CD4-positive, alpha-beta T cell treated with Interleukin-4 for 1 hour (primary cell): ENCODE measurements around the gene GRID1.

Experiments used
- DNase-seq, 2 donors: peaks; one replicate each; pipeline ENCODE4 v3.0.0-alpha.2; 2020 to 2022

Gene GRID1

DNA sequence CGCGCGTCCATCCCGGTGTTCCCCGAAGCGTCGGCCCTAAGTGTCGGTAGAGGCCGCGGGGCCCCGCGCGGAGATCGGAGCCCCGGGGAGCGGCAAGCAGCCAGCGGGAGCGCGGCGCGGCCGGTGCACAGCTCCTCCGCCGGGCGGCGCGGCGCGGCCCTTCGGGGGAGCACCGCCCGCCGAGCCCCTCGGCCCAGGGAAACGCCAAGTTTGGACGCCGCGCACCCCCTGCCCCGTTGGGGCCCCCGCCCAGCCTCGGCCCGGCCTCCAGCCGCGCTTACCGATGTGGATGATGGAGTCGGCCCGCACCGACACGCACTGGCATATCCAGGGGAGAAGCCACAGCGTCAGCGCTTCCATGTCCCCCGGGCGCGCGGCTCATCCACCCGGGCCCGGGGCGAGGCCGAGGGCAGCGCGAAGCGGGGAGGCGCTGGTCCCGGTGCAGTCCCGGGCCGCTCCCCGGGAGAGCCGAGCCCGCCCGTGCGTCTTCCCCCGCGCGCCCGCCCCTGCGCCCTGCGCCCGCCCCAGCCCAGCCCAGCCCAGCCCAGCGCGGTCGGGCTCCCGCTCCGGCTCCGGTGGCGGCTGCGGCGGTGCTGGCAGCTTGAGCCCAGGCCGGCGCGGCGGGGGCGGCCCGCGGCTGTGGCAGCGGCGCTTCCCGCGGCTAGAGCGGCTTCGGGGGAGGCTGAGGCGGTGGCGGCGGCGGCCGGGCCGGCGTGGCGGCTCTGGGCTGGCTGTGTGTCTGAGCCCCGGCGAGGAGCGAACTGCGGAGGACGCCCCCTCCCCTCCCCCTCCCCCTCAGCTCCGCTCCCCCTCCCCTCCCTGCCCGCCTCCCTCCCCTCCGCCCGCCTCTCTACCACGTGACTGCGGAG lies at the start of gene GRID1:
Gene GRID1, minus strand, starts transcription at position 763 of the 869 bp plus-strand sequence.
- DNase-seq, result peak in 1 of 2 donors; percentile 6

DNA sequence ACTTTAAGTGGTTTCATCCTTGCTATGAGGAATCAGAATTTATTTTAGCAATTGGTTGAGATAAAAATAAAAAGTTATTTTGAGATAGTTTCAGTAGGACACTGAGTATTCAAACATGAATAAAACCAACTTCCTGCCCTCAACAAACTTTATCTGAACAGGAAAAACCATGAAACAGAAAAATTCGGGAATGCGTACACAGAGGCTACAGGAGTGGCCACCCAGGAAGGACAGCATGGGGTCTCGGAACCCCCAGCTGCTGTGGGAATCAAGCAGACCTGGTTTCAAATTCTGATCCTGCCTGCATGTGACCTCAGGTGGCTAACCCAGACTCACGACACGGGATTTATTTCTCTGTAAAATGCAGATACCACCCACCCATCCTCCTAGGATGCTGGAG lies 49.0 kb upstream of the GRID1 start:
- DNase-seq, result no peak

DNA sequence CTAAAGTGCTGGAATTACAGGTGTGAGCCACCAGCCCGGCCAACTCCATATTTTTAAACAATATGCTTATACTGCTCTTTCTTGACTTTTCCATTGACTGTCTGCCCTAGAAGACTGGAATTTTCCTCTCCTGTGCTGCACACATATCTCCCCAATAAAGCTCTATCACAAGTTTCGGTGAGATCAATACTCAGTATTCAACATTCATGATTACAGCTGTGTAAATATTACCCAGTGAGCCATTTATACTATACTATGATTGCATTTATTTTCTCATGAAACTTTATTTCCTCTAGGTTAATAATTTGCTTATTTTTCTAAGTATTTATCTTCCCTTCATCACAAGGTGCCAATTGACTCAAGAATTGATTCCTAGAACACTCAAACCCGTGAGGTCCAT lies 48.5 kb upstream of the GRID1 start:
- DNase-seq, result no peak

DNA sequence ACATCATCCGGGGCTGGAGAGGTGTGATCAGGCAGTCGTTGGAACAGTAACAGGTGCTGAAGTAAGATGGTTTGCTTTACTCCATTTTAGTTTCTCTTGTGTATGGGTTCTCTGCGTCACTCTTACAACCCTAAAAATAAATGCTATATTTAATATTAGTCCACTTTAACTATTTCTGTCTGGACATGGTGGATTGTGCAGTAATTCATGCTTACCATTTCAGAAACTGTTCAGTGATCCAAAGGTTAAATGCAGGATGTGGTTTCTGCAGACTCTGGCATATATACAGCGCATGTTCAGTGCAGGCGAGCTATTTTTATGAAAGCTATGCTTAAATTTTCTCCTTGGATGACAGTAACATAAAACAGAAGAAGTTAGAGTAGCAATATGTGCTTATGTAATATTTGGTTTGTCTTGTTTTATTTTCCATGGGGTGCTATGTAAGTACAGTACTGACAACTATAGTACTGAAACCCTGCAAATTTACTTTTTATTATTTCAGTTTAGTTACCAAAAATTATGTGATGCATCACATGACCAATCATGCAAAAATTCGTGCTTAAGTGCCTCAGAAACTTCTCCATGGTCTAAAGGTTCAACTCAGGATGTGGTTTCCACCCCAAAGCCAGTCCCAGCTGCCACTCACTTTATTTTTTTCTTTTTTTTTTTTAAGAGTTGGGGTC lies 46.6 kb upstream of the GRID1 start:
- DNase-seq, result peak in 1 of 2 donors; percentile 40

DNA sequence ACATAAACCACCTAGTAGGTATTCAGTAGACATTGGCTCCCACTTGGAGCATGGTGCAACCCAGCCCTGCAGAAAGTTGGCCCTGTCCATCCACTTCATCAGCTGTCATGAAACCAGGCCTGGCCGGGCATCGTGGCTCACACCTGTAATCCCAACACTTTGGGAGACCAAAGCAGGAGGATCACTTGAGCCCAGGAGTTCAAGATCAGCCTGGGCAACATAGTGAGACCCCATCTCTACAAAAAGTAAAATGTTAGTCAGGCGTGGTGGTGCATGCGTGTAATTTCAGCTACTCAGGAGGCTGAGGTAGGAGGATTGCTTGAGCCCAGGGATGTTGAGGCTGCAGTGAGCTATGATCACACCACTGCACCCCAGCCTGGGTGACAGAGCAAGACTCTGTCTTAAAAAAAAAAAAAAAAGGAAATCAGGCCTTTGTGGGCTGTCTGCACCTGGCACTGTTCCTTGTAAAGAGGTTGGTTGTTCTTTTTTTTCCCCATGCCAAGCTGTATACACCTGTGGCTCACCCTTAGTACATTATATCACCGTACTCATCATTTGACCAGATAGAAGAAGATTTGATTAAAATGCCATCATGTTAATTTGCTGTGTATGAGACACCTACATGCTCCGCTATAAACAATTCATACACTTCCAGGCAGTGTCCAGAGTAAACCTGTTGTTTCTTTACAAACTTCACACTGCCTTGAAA lies 45.4 kb upstream of the GRID1 start:
- no peak for DNase-seq

DNA sequence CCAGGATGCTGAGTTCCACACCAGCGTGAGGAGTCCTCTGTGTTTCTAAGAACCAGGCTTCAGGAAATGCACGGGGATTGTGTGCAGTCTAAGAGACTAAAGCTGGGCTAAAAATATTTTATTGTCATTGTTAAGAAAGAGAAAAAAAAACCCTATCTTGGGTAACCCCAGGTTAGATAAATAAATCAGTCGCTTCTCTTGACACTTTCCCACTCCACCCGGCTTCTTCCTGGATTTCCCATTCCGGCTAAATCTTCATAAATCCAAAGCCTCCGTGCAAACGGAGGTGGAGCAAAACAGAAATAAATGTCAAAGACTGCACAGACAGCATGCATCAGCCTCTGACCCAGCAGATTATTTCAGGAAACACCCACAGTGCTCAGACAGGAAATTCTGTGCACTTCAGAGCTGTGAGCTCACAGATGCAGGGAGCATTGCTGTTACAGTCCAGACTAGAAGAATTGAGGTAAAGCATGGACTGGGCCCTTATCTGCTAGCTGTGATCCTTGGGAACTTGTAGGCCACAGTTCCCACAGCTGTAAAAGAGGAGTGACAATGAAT lies 44.8 kb upstream of the GRID1 start:
- peak in 1 of 2 donors; percentile 22 for DNase-seq

DNA sequence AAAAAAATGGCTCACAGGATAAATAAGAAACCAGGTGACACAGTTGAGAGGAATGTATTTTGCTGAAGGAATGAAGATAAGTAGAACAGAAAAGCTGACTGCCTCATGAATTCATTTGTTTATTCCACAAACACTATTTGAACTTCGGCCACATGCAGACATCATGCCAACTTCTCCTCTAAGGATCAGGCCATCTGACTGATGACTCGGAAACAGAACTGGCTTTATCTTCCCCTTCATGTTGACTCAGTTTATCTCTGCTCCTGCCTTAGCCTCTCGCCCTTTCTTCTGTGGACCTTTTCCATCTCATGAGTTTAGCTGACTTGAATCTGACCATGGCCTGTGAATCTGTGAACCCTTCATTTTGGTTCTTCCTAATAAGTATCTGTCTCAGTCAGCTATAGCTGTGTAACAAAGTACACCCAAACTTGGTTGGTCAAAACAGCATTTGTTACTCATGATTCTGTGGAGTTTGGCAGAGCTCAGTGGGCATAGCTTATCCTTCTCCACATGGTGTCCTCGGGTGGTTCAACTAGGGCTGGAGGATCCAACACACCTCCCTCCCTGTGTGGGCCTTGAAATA lies 44.0 kb upstream of the GRID1 start:
- no peak for DNase-seq

DNA sequence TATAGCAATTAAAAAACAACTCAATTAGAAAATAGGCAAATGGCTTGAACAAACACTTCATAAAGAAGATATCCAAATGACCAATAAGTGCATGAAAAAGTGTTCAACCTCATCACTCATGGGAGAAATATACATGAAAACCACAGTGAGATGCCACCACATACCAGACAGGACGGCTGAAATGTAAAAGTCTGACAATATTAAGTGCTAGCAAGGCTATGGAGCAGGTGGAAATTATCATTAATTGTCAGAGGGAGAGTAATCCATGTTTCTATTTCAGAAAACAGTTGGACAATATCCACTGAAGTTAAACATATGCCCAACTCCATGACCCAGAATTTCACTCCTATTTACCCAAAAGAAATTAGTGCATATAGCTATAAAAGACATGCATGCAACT lies 42.6 kb upstream of the GRID1 start:
- no peak for DNase-seq

DNA sequence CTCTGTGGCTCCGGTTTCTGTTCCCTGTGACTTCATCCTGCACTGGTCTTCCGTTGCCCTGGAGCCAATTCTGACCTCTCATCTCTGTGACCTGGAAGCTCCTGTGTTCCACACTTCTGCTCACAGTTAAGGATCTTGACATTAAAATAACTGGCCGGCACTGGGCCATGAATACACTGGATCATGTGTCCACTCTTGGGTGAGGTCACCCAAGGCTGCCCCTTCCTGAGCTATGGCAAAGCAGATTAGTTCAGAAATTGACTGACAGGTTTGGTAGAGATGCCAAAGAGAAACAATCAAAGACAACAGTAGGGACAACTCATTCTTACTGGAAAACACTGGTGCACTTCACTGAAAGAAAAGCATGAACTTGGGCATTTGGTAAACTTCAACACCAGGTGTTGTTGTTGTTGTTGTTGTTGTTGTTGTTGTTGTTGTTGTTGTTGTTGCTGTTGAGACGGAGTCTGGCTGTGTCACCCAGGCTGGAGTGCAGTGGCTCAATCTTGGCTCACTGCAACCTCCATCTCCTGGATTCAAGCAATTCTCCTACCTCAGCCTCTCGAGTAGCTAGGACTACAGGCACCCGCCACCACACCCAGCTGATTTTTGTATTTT lies 36.7 kb upstream of the GRID1 start:
- DNase-seq, result no peak

DNA sequence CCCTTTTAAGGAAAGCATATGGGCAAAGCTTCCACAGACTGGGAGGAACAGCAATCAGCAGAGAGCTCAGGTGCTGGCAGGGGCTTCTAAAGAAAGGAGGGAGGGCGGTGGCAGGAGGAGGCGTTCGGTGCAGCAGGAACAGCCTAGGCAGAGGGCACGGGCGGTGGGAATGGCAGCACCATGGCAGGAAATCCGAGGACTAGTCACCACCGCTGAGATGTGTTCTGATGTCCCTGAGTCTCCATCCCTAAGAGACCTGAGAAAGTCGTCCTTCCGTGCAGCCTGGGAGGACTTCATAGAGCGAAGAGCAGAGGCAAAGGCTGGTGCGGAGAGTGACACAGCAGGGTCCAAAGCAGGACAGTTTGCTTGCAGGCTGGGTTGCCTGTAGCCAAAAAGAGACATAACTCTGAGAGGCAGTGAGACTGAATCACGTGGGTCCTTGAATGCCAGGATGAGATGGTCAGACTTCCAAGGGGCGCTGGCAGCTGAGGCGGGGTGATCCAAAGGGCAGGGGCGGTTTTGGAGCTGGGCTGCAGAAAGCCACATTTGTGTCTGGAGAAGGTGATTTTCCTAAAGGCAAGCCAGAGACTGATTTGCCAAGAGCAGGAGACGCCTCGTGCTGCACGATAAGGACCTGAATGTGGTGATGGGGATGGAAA lies 35.8 kb upstream of the GRID1 start:
- no peak for DNase-seq

DNA sequence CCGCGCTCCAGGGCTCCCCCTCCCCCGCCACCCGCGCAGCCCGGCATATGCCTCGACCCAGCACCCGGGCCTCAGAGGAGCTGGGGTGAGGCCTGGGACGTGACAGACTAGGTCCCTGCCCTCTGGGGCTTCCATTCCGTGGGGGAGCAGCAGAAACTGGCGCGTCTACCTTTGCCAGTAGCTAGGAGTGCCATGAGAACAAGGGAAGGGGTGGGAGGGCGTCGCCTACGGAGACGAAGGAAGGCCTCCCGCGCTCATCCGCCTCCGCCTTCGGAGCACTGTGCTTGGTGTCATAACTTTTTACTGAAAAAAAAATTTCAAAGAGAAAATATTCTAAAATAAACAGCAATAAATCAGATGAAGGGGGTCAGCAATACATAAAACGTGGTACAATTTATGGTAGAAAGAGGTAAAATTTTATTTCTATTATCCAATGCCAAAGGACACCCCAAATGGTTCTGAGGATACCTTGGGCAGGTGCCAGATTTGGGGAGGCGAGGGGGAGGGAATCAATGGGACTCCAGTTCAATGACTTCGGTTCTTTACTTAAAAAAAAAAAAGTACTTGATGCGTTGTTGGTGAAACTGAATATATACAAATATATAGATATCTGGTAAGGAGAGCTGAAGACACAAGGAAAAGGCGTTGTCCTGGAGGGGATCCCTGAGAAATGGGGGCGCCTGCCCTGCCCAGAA lies 35.1 kb upstream of the GRID1 start:
- peak in 1 of 2 donors; percentile 16 for DNase-seq

DNA sequence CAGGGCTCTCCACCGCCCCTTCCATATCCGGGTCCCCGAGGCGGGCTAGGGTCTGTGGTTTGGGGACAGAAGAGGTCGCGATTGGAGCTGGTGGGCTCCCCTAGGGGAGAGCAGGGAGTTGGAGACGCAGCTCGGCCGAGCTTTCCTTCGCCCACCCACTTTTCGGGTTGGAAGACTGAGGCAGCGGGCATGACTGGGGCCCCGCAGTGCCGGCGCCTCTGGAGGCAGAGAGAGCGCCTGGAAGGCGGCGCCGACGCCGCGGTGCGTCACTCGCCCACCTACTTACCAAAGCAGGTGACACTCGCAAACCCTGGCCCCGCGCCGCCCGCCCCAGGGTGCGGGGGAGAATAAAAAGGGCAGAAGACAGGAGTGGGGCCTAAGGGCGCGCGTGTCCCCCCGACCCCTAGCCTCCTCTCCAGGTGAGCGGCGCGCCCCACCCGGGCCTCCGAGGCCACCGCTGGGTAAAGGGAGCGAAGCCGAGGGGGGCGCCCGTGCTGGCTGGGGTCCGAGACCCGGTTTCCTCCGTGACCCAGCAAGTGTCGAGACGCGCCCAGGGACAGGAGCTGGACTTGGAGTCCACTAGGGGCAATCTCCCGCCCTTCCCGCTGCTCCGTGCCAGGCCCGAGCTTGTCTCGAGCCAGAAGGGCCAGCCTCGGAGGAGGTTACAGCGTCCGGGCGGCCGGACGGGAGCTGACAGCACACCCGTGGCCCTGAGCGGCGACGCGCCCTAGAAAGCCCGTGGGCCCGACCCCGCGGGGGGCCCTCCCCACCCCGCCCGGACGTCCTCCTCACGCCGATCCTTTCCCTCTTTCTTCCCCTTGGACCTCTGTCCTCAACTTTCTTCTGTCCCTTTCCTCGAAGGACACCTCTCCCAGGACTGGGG lies 34.4 kb upstream of the GRID1 start:
- peak; percentile 55 to 63 for DNase-seq

DNA sequence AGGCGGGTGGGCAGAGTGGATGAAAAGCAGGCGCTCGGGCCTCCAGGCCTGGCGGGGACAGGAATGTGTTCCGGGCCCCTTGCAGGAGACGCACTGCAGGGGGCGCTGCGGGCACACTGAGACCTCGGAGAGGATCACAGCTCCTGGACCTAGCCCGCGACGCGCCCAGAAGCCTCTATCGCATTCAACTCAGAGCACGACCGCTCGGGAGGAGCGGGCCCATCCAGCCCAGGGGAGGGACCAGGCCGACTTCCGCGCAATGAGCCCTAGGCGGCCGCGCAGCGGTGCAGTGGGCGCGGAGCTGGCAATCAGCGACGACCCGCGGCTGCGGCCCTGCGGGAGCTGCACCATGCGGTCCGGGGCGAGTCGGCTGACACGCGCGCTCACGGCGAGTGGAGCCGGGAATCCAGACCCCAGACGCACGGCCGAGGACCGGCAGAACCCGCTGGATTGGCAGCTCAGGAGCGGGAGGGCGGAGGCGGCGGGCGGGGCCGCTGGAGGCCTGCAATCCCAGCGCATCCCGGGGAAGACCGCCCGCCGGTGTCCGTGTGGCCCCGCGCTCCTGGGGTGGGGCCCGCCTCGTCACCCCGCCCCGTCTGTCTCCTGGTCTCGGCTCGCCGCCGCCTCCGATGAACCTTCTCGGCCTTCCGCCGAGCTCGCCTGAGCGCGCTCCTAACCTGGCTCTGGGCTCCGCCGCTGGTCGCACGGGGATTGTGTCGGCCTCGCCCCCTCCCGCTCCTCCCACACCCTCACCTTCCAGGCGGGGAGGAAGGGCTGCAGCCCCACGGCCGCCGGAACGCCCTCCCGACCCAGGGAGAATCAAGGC lies 33.5 kb upstream of the GRID1 start:
- DNase-seq, result peak; percentile 88 to 91

DNA sequence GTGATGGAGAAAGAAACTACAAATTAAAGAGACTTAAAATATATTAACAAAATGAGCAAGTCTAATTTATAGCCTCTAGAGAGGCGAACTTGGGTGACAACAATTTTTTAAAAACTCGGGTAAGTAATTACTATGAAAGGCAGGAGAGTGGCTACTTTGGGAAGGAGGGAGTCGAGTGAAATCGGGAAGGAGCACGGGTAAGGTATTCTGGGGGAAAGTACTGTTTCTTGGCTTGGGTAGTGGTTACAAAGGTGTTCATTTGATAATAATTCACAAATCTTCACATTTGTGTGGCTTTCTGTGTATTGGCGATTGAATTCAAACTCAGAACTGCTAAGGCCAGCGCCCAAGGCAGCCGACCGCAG lies 32.9 kb upstream of the GRID1 start:
- DNase-seq, result no peak

DNA sequence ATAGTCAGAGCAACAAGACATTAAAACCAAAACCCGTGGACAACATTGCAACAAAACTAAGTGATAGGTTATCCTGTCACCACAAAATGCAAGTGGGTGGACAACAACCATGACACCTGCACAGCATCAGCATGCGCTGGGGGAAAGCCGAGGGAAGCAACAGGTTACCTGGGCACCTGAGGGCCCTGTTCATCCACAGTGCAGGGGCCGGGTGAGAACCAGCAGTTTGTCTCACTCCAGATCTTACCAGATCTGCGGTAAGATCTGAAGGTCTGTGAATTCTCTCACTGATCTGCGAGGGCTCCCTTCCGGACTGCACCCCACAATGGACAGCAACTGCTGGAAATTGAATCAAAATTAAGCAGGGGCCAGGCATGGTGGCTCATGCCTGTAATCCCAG lies 30.5 kb upstream of the GRID1 start:
- DNase-seq, result no peak

DNA sequence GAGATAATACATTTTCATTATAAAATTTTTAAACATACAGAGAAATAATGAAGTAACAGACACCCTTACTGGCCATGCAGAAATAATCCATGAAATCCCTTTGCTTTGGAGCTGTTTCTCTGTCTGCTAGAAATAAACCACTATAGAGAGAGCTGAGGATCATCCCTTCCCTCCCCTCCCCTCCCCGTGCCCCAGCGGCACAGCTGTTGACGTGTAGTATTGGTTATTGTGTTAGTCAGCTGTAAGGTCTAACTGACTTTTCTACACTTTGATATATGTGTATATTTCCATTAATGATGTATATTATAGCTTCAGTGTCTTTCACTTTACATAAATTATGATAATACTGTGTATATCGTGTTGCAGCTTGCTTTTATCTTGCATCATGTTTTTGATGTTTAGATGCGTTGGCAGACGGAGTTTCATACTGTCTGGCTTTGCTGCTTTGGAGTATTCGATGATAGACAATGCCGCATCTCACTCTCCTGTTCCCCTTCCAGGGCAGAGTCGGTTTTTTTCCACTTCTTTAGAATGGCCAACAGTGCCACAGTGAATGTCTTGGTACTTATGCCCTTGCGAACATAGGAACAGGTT lies 27.4 kb upstream of the GRID1 start:
- DNase-seq, result no peak

DNA sequence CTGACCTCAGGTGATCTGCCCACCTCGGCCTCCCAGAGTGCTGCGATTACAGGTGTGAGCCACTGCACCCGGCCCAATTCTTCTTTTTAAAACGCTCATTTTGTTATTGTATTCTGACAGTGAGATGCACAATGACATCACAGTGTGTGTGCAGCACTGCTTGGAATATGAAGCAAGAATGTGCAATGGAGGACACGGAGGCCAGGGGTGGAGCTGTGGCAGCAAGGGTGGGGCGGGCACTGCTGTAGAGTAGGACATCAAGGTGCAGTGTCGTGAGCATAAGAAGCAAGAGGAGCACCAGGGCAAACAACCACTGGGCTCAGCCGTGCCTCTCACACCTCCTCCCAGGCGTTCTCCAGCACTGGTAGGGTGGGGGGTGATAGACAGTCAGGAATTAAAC lies 26.8 kb upstream of the GRID1 start:
- no peak for DNase-seq

DNA sequence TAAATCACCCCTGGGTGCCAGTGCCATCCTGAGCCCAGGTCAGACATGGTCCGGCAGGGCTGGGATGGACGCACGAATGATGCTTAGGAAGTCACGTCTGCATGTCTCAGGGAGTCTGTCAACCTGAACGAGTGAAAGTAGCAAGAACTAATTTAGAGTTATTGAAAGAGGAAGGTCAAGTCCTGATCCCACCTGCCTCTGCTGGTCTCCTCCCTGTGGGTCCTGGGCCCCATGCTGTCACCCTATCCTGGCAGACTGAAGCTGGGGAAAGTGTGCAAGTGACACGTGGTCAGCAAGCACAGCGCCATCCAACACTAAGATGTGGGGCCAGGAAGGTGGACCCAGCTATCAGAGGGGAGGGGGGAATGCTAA lies 26.1 kb upstream of the GRID1 start:
- DNase-seq, result no peak
